T-helper 9 cell (primary cell): ENCODE measurements around the gene ANKHD1.
"Not testable (repeated sequence)": the region's sequence is repeated elsewhere in the genome, so short reads cannot be mapped to it uniquely, and the experiment has no call there.

Source experiments
- DNase-seq: peaks from one replicate; pipeline ENCODE4 v3.0.0-alpha.2; 2020

ANKHD1 gene

GRCh38 chr5:140381351-140381750, 20.3 kb upstream of the ANKHD1 start:
- DNase-seq = no peak

GRCh38 chr5:140381972-140382371, 19.7 kb upstream of the ANKHD1 start:
- DNase-seq = no peak

GRCh38 chr5:140382866-140383265, 18.8 kb upstream of the ANKHD1 start:
- no peak for DNase-seq

- DNase-seq = no peak
Measured at GRCh38 chr5:140383300-140383699, 18.3 kb upstream of the ANKHD1 start.

GRCh38 chr5:140388052-140388451, 13.6 kb upstream of the ANKHD1 start:
- DNase-seq = no peak

GRCh38 chr5:140391312-140391711, 10.3 kb upstream of the ANKHD1 start:
- no peak for DNase-seq

GRCh38 chr5:140391732-140392131, 9.9 kb upstream of the ANKHD1 start:
- DNase-seq = no peak

- DNase-seq = no peak
Measured at GRCh38 chr5:140393738-140394137, 7.9 kb upstream of the ANKHD1 start.

- DNase-seq = no peak
Measured at GRCh38 chr5:140398379-140398811, 3.2 kb upstream of the ANKHD1 start.

GRCh38 chr5:140399979-140400729, 1.5 kb upstream of the ANKHD1 start:
- no peak for DNase-seq

GRCh38 chr5:140400730-140401361, 787 bp upstream of the ANKHD1 start:
- DNase-seq = peak; percentile 76

- DNase-seq = peak; percentile 23
Measured at GRCh38 chr5:140402258-140403074, 833 bp downstream of the ANKHD1 start.

- no peak for DNase-seq
Measured at GRCh38 chr5:140403613-140404012, 2.0 kb downstream of the ANKHD1 start.

- no peak for DNase-seq
Measured at GRCh38 chr5:140408750-140409241, 7.2 kb downstream of the ANKHD1 start.

- DNase-seq = no peak
Measured at GRCh38 chr5:140413230-140413629, 11.6 kb downstream of the ANKHD1 start.

- DNase-seq = no peak
Measured at GRCh38 chr5:140417235-140417634, 15.6 kb downstream of the ANKHD1 start.

GRCh38 chr5:140418862-140419520, 17.4 kb downstream of the ANKHD1 start:
- DNase-seq = no peak

- no peak for DNase-seq
Measured at GRCh38 chr5:140420226-140420570, 18.6 kb downstream of the ANKHD1 start.

GRCh38 chr5:140420665-140421361, 19.2 kb downstream of the ANKHD1 start:
- DNase-seq = no peak

- not testable (repeated sequence) for DNase-seq
Measured at GRCh38 chr5:140421375-140421774, 19.7 kb downstream of the ANKHD1 start.

GRCh38 chr5:140423609-140424008, 22.0 kb downstream of the ANKHD1 start:
- DNase-seq = no peak

GRCh38 chr5:140424135-140424534, 22.5 kb downstream of the ANKHD1 start:
- DNase-seq = no peak
